GM12891 (cell line): ENCODE results near the gene RGS3.

Source experiments
- PAX5 ChIP-seq: IDR thresholded peaks from 2 replicates; pipeline ENCODE4 v1.6.1; 2011; ENCODE audit warnings: low read length, moderate library complexity, mild to moderate bottlenecking; ENCODE audit not compliant: insufficient read depth, severe bottlenecking
- POLR2A ChIP-seq: IDR thresholded peaks from 2 replicates; pipeline ENCODE4 v1.6.1; 2011; ENCODE audit warnings: low read depth, low read length, control low read depth
- POLR2AphosphoS5 ChIP-seq: IDR thresholded peaks from 2 replicates; pipeline ENCODE4 v1.6.1; 2011; ENCODE audit warnings: low read depth, low read length, control low read depth
- POU2F2 ChIP-seq: IDR thresholded peaks from 2 replicates; pipeline ENCODE4 v1.6.1; 2011; ENCODE audit warnings: low read depth, mild to moderate bottlenecking, control low read depth, low read length, moderate library complexity
- SPI1 ChIP-seq: IDR thresholded peaks from 2 replicates; pipeline ENCODE4 v1.6.1; 2011; ENCODE audit warnings: low read depth, low read length, control low read depth
- TAF1 ChIP-seq: IDR thresholded peaks from 2 replicates; pipeline ENCODE4 v1.6.1; 2011; ENCODE audit warnings: low read depth, low read length, control low read depth

- TF ChIP-seq TAF1 (no peak), POLR2AphosphoS5 (no peak), POLR2A (no peak), SPI1 (no peak), POU2F2 (no peak), PAX5 (no peak)
These were observed 36.5 kb downstream of the RGS3 start for GRCh38 chr9:113499876-113500497.
